ENCODE measurements around the gene BEND3. TPM values are rescaled to one million over a fixed set of nuclear protein-coding genes. Genes with fewer than 3 reads are reported as not detected.

BEND3 gene
- total RNA-seq, 1 donor from 2014 or later = 4.4 TPM

- no peaks in the 10 kb centered on the region for H3K79me2 ChIP-seq (ENCODE audit: insufficient read depth, low read length)
- no peak overlapping the region for H3K27ac Mint-ChIP-seq (ENCODE audit: unreplicated experiment)
- H3K36me3 ChIP-seq (ENCODE audit: insufficient read depth, low read length) = no peaks in the 10 kb centered on the region
- H3K9ac ChIP-seq (ENCODE audit: low read length) = no peak overlapping the region
- H3K36me3 Mint-ChIP-seq (ENCODE audit: low read depth, unreplicated experiment) = no peaks in the 10 kb centered on the region
- DNase-seq (ENCODE audit: low read depth) (no peak), FAIRE-seq (no peak)
- H3K27me3 Mint-ChIP-seq (ENCODE audit: low read depth, unreplicated experiment) = peaks cover 26% of the 10 kb centered on the region
- peaks cover 4% of the 10 kb centered on the region for H3K4me1 ChIP-seq (ENCODE audit: insufficient read depth, low read length)
- H3K4me2 ChIP-seq (ENCODE audit: low read length) = no peak overlapping the region
- H3K27me3 ChIP-seq (ENCODE audit: insufficient read depth, low read length) = no peaks in the 10 kb centered on the region
- TF ChIP-seq CTCF (IDR thresholded peaks at IDR 0.05; ENCODE audit: insufficient read depth, low read depth, low read length) (no peak), EZH2 (IDR thresholded peaks at IDR 0.05; ENCODE audit: insufficient read depth, low read length) (no peak)
- H3K4me3 Mint-ChIP-seq (ENCODE audit: unreplicated experiment) = no peak overlapping the region
- H4K20me1 ChIP-seq (ENCODE audit: insufficient read depth, low read length) = no peaks in the 10 kb centered on the region
- H2AFZ ChIP-seq (ENCODE audit: low read depth, low read length) = no peak overlapping the region
- H3K4me3 ChIP-seq (ENCODE audit: insufficient read depth, low read depth, low read length) = no peak overlapping the region
- H3K27ac ChIP-seq (ENCODE audit: low read depth, low read length) = no peak overlapping the region
- peaks cover 3% of the 10 kb centered on the region for H3K9me3 Mint-ChIP-seq (ENCODE audit: unreplicated experiment)
- H3K9me3 ChIP-seq (ENCODE audit: insufficient read depth, low read depth, low read length) = no peaks in the 10 kb centered on the region
- H3K4me1 Mint-ChIP-seq (ENCODE audit: low read depth, unreplicated experiment) = peaks cover 7% of the 10 kb centered on the region
These were observed 58.5 kb downstream of the BEND3 start for GRCh38 chr6:107056796-107057195.

GRCh38 chr6:107047807-107048206, 67.5 kb downstream of the BEND3 start:
- TF ChIP-seq EZH2 (IDR thresholded peaks at IDR 0.05; ENCODE audit: insufficient read depth, low read length) (no peak), CTCF (IDR thresholded peaks at IDR 0.05; ENCODE audit: insufficient read depth, low read depth, low read length) (no peak)
- Histone ChIP-seq H3K27me3 (ENCODE audit: insufficient read depth, low read length) (no peaks in the 10 kb centered on the region), H3K79me2 (ENCODE audit: insufficient read depth, low read length) (no peaks in the 10 kb centered on the region), H3K9ac (ENCODE audit: low read length) (no peak overlapping the region), H4K20me1 (ENCODE audit: insufficient read depth, low read length) (no peaks in the 10 kb centered on the region), H3K36me3 (ENCODE audit: insufficient read depth, low read length) (peaks cover 3% of the 10 kb centered on the region), H3K4me3 (ENCODE audit: insufficient read depth, low read depth, low read length) (no peak overlapping the region), H3K4me2 (ENCODE audit: low read length) (no peak overlapping the region), H3K9me3 (ENCODE audit: insufficient read depth, low read depth, low read length) (no peaks in the 10 kb centered on the region), H2AFZ (ENCODE audit: low read depth, low read length) (no peak overlapping the region), H3K27ac (ENCODE audit: low read depth, low read length) (no peak overlapping the region), H3K4me1 (ENCODE audit: insufficient read depth, low read length) (no peaks in the 10 kb centered on the region)
- FAIRE-seq (no peak), DNase-seq (ENCODE audit: low read depth) (no peak)
- Mint-ChIP-seq H3K4me1 (ENCODE audit: low read depth, unreplicated experiment) (no peaks in the 10 kb centered on the region), H3K27ac (ENCODE audit: unreplicated experiment) (peak overlapping the region; percentile 47), H3K9me3 (ENCODE audit: unreplicated experiment) (no peaks in the 10 kb centered on the region), H3K4me3 (ENCODE audit: unreplicated experiment) (no peak overlapping the region), H3K27me3 (ENCODE audit: low read depth, unreplicated experiment) (no peaks in the 10 kb centered on the region), H3K36me3 (ENCODE audit: low read depth, unreplicated experiment) (peaks cover 6% of the 10 kb centered on the region)

GRCh38 chr6:107045826-107046675, 69.3 kb downstream of the BEND3 start:
- Histone ChIP-seq H2AFZ (ENCODE audit: low read depth, low read length) (no peak overlapping the region), H3K4me2 (ENCODE audit: low read length) (no peak overlapping the region), H3K79me2 (ENCODE audit: insufficient read depth, low read length) (no peaks in the 10 kb centered on the region), H3K9me3 (ENCODE audit: insufficient read depth, low read depth, low read length) (no peaks in the 10 kb centered on the region), H3K36me3 (ENCODE audit: insufficient read depth, low read length) (no peaks in the 10 kb centered on the region), H3K27me3 (ENCODE audit: insufficient read depth, low read length) (no peaks in the 10 kb centered on the region), H4K20me1 (ENCODE audit: insufficient read depth, low read length) (no peaks in the 10 kb centered on the region), H3K27ac (ENCODE audit: low read depth, low read length) (no peak overlapping the region), H3K9ac (ENCODE audit: low read length) (no peak overlapping the region), H3K4me3 (ENCODE audit: insufficient read depth, low read depth, low read length) (no peak overlapping the region), H3K4me1 (ENCODE audit: insufficient read depth, low read length) (no peaks in the 10 kb centered on the region)
- Mint-ChIP-seq H3K4me3 (ENCODE audit: unreplicated experiment) (no peak overlapping the region), H3K27ac (ENCODE audit: unreplicated experiment) (no peak overlapping the region), H3K9me3 (ENCODE audit: unreplicated experiment) (no peaks in the 10 kb centered on the region), H3K27me3 (ENCODE audit: low read depth, unreplicated experiment) (no peaks in the 10 kb centered on the region), H3K36me3 (ENCODE audit: low read depth, unreplicated experiment) (peaks cover 6% of the 10 kb centered on the region), H3K4me1 (ENCODE audit: low read depth, unreplicated experiment) (no peaks in the 10 kb centered on the region)
- DNase-seq (ENCODE audit: low read depth) = no peak
- FAIRE-seq = no peak
- no peak for TF ChIP-seq CTCF (IDR thresholded peaks at IDR 0.05; ENCODE audit: insufficient read depth, low read depth, low read length)
- no peak for TF ChIP-seq EZH2 (IDR thresholded peaks at IDR 0.05; ENCODE audit: insufficient read depth, low read length)
